NT2/D1 (cell line): Measurements from ENCODE around the gene MCU.
"Not testable (repeated sequence)": the region's sequence is repeated elsewhere in the genome, so short reads cannot be mapped to it uniquely, and the experiment has no call there.

Experiments
- DNase-seq: peaks from one replicate; pipeline ENCODE4 v3.0.0-alpha.2; 2011; ENCODE audit warnings: low read depth, low spot score
- H3K27me3 ChIP-seq: 2 replicates; pipeline ENCODE4 v1.6.0; 2011; ENCODE audit warnings: mild to moderate bottlenecking; ENCODE audit not compliant: insufficient read length, insufficient read depth
- H3K36me3 ChIP-seq: 2 replicates; pipeline ENCODE4 v1.6.1; 2011; ENCODE audit warnings: mild to moderate bottlenecking, low read length, mixed read lengths; ENCODE audit not compliant: insufficient read depth, insufficient read length
- H3K4me1 ChIP-seq: 2 replicates; pipeline ENCODE4 v1.5.1; 2011; ENCODE audit not compliant: insufficient read depth, insufficient read length
- H3K4me3 ChIP-seq: 2 replicates; pipeline ENCODE4 v1.5.1; 2011; ENCODE audit warnings: low read depth; ENCODE audit not compliant: insufficient read length
- H3K9ac ChIP-seq: 2 replicates; pipeline ENCODE4 v1.6.0; 2011; ENCODE audit warnings: low read depth; ENCODE audit not compliant: insufficient read length
- H3K9me3 ChIP-seq: 2 replicates; pipeline ENCODE4 v1.5.1; 2011; ENCODE audit warnings: mild to moderate bottlenecking, low read length; ENCODE audit not compliant: insufficient read depth
- SUZ12 ChIP-seq: IDR thresholded peaks from 2 replicates; pipeline ENCODE4 v1.6.1; 2011; ENCODE audit not compliant: insufficient read length, insufficient read depth; ENCODE audit errors: extremely low read depth
- YY1 ChIP-seq: IDR thresholded peaks from 2 replicates; pipeline ENCODE4 v1.6.1; 2011; ENCODE audit not compliant: insufficient read length, insufficient read depth
- ZNF274 ChIP-seq: IDR thresholded peaks from 2 replicates; pipeline ENCODE4 v1.6.1; 2011; ENCODE audit warnings: mild to moderate bottlenecking, low read depth, low read length

Gene MCU

DNA sequence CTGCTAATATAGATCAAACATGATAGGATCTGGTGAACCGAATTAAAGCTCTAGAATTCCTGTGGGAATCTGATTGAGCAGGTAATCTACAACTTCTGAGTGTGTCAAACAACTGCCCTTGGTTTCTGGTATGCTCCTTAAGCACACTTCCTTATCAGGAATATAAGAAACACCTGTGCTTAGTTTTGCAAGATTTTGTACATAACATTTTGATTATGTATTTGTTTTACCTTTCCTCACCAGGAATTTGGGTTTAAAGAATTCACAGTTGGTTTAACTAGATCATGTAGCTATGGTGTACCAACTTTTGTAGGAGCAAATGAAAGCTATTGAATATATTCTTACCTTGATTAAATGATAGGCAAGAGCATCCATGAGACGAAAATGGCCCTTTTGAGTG, 40.6 kb downstream of the MCU start:
- DNase-seq, result no peak
- Histone ChIP-seq H3K4me3 (no peak overlapping the region), H3K4me1 (no peaks in the 10 kb centered on the region)

DNA sequence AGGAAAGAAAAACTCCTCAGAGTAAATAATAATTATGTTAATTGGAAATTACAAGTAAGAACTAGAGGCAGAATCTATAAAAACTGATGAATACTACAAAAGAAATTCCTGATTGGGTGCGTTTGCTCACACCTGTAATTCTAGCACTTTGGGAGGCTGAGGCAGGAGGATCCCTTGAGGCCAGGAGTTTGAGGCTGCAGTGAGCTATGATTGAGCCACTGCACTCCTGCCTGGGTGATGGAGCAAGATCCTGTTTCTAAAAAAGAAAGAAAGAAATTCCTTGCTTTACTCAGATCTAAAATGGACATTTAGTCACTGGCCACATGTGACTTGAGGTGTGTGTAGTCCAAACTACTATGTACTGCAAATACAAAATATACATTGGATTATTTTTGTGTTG, 42.0 kb downstream of the MCU start:
- no peak overlapping the region for H3K9ac ChIP-seq
- H3K9me3 ChIP-seq, result no peaks in the 10 kb centered on the region
- no peak for DNase-seq
- no peaks in the 10 kb centered on the region for H3K36me3 ChIP-seq
- no peaks in the 10 kb centered on the region for H3K4me1 ChIP-seq
- TF ChIP-seq ZNF274, result no peak
- TF ChIP-seq SUZ12, result no peak
- no peak for TF ChIP-seq YY1
- no peak overlapping the region for H3K4me3 ChIP-seq
- H3K27me3 ChIP-seq, result no peaks in the 10 kb centered on the region

More for the DNA sequence above, 40.6 kb downstream of the MCU start:
- no peak for TF ChIP-seq YY1
- TF ChIP-seq SUZ12, result no peak
- TF ChIP-seq ZNF274, result no peak
- H3K36me3 ChIP-seq, result no peaks in the 10 kb centered on the region
- no peaks in the 10 kb centered on the region for H3K9me3 ChIP-seq
- no peak overlapping the region for H3K9ac ChIP-seq
- no peaks in the 10 kb centered on the region for H3K27me3 ChIP-seq

DNA sequence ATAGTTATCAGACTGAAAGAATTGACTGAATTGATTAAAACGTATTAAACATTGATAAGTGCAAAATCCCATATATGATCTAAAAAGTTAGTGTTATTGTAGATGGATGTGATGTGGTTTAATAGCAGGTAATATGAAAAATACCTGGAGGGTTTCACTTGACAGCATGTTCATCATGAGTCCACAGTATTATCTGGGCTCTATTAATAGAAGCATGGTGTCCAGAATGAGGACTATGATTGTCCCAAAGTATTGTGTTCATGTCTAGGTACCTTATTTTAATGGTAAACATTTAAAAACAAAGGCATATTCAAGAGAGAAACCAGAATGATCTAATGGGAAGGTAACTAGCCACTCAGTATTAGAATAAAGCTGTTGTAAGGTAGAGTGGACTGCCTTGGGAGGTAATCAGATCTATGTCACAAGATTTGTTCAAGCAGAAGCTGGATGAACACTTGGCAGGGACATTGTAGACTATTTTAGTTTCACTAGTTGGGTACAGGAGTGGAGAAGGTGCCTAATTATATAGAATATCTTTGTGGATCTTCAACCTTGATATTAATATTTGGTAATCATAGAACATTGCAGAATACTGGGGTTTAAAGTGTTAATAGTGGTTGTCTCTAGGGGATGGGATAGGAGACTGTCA, 43.5 kb downstream of the MCU start:
- Histone ChIP-seq H3K9ac (no peak overlapping the region), H3K4me3 (no peak overlapping the region), H3K27me3 (no peaks in the 10 kb centered on the region), H3K4me1 (no peaks in the 10 kb centered on the region), H3K9me3 (no peaks in the 10 kb centered on the region), H3K36me3 (no peaks in the 10 kb centered on the region)
- no peak for DNase-seq
- TF ChIP-seq ZNF274 (no peak), SUZ12 (no peak), YY1 (no peak)

DNA sequence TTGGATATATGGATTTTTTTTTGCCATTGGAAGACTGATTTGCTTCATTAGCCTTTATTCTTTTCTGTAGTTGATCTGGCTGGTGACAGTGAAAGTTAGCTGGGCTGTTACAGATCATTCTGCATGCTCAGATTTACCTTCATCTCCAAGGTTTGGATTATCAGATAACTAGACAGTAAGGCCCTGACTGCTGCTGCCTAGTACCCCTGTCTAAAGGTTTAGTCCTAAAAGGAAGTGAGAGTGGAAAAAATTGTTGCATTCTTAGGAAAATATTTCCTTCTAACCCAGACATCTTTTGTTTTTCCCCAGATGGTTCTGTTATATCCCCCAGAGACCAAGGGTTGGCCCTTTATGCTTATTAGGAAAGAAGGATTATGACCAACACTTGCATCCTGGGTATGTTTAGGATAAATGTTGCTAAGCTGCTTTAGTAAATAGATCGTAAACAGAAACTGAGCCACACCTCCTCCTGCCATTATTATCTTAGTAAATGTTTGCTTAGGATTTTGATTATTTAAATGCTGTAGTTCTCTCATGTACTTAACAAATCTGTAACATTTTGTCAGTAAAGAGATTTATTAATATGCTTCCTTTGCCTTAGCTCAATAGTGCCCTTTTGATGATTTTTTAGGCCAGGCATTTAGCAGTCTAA, 44.4 kb downstream of the MCU start:
- H3K4me3 ChIP-seq, result no peak overlapping the region
- no peak overlapping the region for H3K9ac ChIP-seq
- H3K36me3 ChIP-seq, result no peaks in the 10 kb centered on the region
- no peaks in the 10 kb centered on the region for H3K4me1 ChIP-seq
- H3K9me3 ChIP-seq, result no peaks in the 10 kb centered on the region
- TF ChIP-seq YY1, result no peak
- TF ChIP-seq ZNF274, result no peak
- no peak for TF ChIP-seq SUZ12
- DNase-seq, result no peak
- H3K27me3 ChIP-seq, result no peaks in the 10 kb centered on the region

DNA sequence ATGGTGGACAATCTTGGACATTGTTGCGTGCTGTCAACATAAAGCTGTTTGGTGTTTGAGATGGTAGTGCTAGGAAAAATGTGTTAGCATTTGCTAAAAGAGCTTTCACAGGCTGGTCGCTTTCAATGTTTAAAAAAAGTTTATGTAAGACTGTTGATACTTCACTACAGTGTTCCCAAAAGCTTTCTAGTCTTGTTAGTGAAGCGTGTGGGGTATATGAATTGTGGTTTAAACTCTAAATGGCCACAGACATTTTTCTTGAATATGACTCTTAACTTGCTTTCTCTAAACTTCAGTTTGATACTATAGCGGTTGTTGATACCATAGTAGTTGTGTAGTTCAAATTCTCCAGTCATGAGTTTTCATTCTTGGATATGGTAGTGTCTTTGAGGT, 44.9 kb downstream of the MCU start:
- no peaks in the 10 kb centered on the region for H3K9me3 ChIP-seq
- no peak for TF ChIP-seq SUZ12
- TF ChIP-seq YY1, result no peak
- no peak for TF ChIP-seq ZNF274
- no peak overlapping the region for H3K4me3 ChIP-seq
- no peaks in the 10 kb centered on the region for H3K27me3 ChIP-seq
- no peak overlapping the region for H3K9ac ChIP-seq
- DNase-seq, result no peak
- H3K36me3 ChIP-seq, result no peaks in the 10 kb centered on the region
- no peaks in the 10 kb centered on the region for H3K4me1 ChIP-seq

DNA sequence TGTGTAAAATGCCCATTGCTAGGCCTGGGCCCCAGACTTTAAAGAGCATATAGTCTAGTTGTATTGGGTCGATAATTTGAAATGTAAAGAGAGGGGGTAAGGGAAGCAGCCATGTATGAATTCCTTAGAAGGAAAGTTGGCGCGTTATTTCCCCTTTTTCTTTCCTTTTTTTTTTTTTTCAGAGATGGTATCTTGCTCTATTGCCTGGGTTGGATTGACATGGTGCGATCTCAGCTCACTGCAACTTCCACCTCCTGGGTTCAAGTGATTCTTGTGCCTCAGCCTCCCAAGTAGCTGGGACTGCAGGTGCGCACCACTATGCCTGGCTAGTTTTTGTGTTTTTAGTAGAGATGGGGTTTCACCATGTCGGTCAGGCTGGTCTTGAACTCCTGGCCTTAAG, 45.4 kb downstream of the MCU start:
- not testable (repeated sequence) for H3K4me1 ChIP-seq, H3K27me3 ChIP-seq, H3K36me3 ChIP-seq, H3K4me3 ChIP-seq, H3K9me3 ChIP-seq, DNase-seq, H3K9ac ChIP-seq

DNA sequence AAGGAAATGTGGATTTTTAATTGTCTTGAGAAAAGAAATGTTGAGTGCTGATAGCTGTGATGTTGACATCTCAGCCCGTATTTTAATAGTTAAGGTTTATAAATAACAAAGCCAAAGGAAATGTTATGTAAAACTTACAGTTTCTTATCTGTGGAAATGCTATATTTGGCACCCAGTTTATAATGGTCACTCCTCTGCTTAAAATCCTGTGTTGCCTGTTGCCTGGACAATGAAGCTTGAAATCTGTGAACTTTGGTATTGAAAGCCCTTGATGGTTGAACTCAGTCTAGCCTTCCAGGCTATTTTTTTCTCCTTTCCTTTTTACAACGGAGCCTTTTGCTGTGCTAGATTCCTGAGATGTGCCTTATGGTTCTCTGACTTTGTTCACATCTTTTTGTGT, 46.5 kb downstream of the MCU start:
- no peak for DNase-seq
- no peak overlapping the region for H3K9ac ChIP-seq
- H3K9me3 ChIP-seq, result no peaks in the 10 kb centered on the region

More for the DNA sequence above, 46.5 kb downstream of the MCU start:
- Histone ChIP-seq H3K36me3 (no peaks in the 10 kb centered on the region), H3K27me3 (no peaks in the 10 kb centered on the region), H3K4me3 (no peak overlapping the region), H3K4me1 (no peaks in the 10 kb centered on the region)
- no peak for TF ChIP-seq SUZ12
- TF ChIP-seq YY1, result no peak
- no peak for TF ChIP-seq ZNF274
